Kidney epithelial cell (primary cell): ENCODE data around the gene PNISR. TPM values are rescaled to one million over a fixed set of nuclear protein-coding genes. Genes with fewer than 3 reads are reported as not detected.

Experiments used
- DNase-seq: peaks from one replicate; pipeline ENCODE4 v3.0.0-alpha.2; 2010; ENCODE audit warnings: low read depth
- H3K27me3 ChIP-seq: 2 replicates; pipeline ENCODE4 v1.6.0; 2011; ENCODE audit warnings: low read length; ENCODE audit not compliant: control insufficient read depth, insufficient read depth
- H3K36me3 ChIP-seq: 2 replicates; pipeline ENCODE4 v1.5.1; 2011; ENCODE audit warnings: low read length; ENCODE audit not compliant: control insufficient read depth, insufficient read depth
- H3K4me3 ChIP-seq: 2 replicates; pipeline ENCODE4 v1.5.1; 2011; ENCODE audit warnings: low read depth, mild to moderate bottlenecking, control low read depth, low read length
- total RNA-seq: library from RNA; depleted of rRNA; stranded (reverse); fragments of >200 nt; gene quantifications from 2 replicates; pipeline ENCODE4 v1.2.3, GENCODE V29; 2015
- TF ChIP-seq, protein P1 (sequence below): IDR thresholded peaks from 2 replicates; pipeline ENCODE4 v1.5.1; 2011; ENCODE audit warnings: mild to moderate bottlenecking, moderate library complexity, low read length, control low read depth, inconsistent platforms; ENCODE audit not compliant: insufficient read depth, poor library complexity, severe bottlenecking

PNISR gene
- total RNA-seq, 1 donor from 2014 or later = 32.3 TPM

- no peaks in the 10 kb centered on the region for H3K36me3 ChIP-seq
- H3K4me3 ChIP-seq = no peak overlapping the region
- no peaks in the 10 kb centered on the region for H3K27me3 ChIP-seq
- no peak for DNase-seq
- TF ChIP-seq, protein P1, sequence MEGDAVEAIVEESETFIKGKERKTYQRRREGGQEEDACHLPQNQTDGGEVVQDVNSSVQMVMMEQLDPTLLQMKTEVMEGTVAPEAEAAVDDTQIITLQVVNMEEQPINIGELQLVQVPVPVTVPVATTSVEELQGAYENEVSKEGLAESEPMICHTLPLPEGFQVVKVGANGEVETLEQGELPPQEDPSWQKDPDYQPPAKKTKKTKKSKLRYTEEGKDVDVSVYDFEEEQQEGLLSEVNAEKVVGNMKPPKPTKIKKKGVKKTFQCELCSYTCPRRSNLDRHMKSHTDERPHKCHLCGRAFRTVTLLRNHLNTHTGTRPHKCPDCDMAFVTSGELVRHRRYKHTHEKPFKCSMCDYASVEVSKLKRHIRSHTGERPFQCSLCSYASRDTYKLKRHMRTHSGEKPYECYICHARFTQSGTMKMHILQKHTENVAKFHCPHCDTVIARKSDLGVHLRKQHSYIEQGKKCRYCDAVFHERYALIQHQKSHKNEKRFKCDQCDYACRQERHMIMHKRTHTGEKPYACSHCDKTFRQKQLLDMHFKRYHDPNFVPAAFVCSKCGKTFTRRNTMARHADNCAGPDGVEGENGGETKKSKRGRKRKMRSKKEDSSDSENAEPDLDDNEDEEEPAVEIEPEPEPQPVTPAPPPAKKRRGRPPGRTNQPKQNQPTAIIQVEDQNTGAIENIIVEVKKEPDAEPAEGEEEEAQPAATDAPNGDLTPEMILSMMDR = no peak
Observed at GRCh38 chr6:99366852-99367251, 58.3 kb downstream of the PNISR start.

- no peak for DNase-seq
- no peaks in the 10 kb centered on the region for H3K27me3 ChIP-seq
- TF ChIP-seq, protein P1 = no peak
- H3K36me3 ChIP-seq = no peaks in the 10 kb centered on the region
- no peak overlapping the region for H3K4me3 ChIP-seq
Observed at GRCh38 chr6:99364026-99364425, 61.1 kb downstream of the PNISR start.

DNA sequence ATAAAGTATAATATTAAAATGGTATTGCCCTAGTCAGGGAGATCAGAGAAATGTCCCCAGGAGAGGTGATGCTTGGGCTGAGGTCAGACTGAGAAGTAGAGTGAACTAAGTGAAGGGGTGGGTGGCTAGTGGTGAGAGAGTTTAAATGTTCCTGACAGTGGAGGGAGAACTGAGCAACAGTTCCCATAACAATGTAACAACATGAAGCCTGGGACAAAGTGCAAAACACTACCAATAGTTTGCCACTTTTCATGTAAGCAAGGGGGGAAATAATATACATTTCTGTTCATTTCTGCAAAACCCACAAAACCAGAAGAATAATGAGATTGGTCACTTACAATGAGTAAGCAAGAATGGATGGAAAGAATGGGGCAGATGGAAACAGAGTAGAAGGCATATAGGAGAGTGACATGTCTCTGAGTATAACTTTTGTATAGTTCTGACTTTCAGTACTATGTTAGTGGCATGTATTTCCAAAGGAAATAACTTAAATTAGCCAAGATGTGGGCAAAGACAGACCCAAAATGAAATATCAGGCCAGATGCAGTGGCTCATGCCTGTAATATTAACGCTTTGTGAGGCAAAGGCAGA, 62.3 kb downstream of the PNISR start:
- TF ChIP-seq, protein P1 = no peak

GRCh38 chr6:99359800-99360199, 65.3 kb downstream of the PNISR start:
- H3K36me3 ChIP-seq = no peaks in the 10 kb centered on the region
- no peak overlapping the region for H3K4me3 ChIP-seq
- TF ChIP-seq, protein P1 = no peak
- H3K27me3 ChIP-seq = peaks cover 3% of the 10 kb centered on the region
- DNase-seq = no peak

More for the DNA sequence above, 62.3 kb downstream of the PNISR start:
- no peak overlapping the region for H3K4me3 ChIP-seq
- no peaks in the 10 kb centered on the region for H3K27me3 ChIP-seq
- no peak for DNase-seq
- H3K36me3 ChIP-seq = no peaks in the 10 kb centered on the region

GRCh38 chr6:99356641-99357040, 68.5 kb downstream of the PNISR start:
- TF ChIP-seq, protein P1 = no peak
- no peak for DNase-seq
- Histone ChIP-seq H3K27me3 (peaks cover 3% of the 10 kb centered on the region), H3K36me3 (no peaks in the 10 kb centered on the region), H3K4me3 (no peak overlapping the region)

DNA sequence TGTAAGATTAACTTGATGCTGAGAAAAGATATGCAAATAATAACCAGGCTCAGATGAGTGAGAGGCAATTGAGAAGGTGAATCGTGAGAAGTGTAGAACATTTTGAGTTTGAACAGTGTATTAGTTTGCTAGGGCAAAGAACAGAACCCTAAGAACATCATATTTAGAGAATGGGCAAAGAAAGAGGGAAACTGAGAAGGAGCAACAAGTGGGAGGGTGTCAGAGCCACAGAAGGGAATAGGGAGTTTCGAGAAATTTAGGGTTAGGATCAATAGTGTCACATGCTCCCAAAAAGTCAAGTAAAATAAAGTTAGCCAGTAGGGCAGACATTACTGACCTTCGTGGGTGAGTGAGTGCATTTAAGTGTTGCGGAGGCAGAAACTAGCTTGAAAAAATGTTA, 70.1 kb downstream of the PNISR start:
- H3K27me3 ChIP-seq = peaks cover 3% of the 10 kb centered on the region
- no peaks in the 10 kb centered on the region for H3K36me3 ChIP-seq
- TF ChIP-seq, protein P1 = no peak
- no peak overlapping the region for H3K4me3 ChIP-seq
- no peak for DNase-seq
